EL (cell line): ENCODE data around the gene GDNF.
"Not testable (repeated sequence)": the region's sequence is repeated elsewhere in the genome, so short reads cannot be mapped to it uniquely, and the experiment has no call there.

Experiments used
- DNase-seq: peaks from one replicate; pipeline ENCODE4 v3.0.0-alpha.2; 2016

The GDNF gene

DNA sequence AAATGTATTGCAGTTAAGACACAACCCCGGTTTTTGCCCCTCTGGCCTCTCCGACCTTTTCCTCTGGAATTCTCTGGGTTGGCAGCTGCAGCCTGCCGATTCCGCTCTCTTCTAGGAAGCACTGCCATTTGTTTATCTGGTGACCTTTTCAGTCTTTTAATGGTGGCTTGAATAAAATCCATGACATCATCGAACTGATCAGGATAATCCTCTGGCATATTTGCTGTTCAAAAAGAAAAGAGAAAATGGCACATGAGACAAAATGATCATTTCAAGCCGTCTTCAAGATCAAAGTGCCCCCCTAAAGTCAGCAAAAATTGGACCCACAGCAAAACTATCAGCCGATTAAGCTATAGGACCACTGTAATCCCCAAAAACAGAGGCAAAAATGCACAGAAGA lies 23.9 kb downstream of the GDNF start:
- DNase-seq = no peak

DNA sequence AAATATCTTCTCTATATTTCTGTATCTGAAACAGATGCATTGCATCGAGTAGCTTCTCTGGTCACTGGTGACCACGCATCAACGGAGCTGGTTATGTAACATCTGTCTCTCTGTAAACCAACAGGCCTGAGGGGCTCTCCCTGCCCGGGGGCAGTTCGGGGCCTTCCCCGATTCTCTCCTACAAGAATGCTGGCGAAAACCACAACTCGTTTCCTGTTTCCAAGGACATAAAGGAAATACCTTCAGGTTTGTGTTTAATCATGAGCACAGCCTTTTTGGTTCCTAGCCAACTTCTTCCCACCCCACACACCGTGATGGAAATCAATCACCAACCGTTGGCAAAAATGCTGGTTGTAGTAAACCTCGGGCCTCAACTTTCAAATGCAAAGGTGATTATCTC lies 25.1 kb downstream of the GDNF start:
- peak; percentile 86 for DNase-seq

DNA sequence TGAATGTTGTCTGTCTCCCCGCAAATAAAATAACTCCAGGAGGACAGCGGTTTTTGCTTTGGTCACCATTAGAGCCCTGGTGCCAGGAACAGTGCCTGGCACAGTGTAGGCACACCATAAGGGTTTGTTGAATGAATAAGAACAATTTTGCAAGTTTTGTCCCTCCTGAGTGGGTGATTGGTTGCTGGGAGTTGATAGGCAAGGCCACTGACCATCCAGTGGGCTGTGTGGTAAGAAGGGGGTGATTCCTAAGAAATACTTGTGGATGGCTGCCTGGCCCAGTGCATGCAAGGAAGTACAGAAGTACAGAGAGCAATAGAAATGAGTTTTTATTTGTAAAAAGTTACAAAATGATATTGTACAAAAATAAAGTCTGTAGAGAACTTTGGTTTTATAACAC lies 27.5 kb downstream of the GDNF start:
- no peak for DNase-seq

DNA sequence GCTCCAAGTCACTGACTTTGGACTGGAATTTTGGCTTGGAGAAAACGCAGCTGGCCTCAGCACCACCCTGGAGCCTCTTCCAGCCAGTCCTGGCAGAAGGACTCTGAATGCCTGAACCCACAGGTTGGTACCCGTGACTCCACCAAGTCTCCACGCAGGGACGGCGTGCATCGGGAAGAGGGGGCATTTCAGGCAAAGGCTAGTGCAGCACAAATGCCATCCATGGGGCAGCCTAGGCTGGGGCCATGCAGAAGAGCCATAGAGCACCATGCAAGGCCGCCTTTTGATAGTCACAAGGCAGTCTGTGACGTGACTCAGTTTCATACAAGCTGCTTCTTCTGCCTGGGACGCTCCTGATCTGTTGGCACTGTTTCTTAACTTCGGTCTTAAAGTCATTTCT lies 28.0 kb downstream of the GDNF start:
- DNase-seq = no peak

DNA sequence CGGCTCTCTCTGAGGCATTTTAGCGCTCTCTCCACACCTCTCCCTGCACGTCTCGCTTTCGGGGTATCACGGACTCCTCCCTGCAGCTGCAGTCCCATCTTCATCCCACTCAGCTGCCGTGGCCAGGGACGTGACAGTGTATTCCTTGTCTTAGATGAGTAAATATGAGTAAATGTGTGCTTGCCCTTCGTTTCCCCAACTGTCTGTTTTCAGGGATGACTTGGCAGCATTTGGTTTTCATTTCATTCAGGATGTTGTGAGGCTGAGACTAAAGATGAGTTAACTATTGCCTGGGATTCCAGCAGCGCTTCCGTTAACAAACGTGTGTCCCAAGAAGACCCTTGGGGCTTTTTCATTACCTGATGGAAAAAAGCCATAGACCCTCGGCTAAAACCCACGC lies 29.5 kb downstream of the GDNF start:
- peak; percentile 69 for DNase-seq

DNA sequence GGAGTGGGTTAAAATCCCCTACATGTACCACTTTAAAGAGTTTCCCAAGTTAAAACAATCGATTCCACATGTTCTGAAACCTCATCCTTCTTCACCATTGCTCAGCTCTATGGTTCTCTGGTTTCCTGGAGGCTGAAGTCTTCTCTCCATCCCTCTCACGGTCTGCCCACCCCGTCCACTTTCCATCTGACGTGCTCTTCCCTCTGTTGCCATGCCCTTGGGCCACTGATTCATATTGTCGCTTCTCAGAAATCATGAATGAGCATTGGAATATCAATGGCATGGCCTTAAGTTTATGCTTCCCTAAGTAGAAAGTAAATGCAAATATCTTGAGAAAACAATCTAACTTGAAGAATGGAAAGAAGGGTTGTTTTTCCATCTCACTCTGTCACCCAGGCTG lies 30.9 kb downstream of the GDNF start:
- peak; percentile 12 for DNase-seq

DNA sequence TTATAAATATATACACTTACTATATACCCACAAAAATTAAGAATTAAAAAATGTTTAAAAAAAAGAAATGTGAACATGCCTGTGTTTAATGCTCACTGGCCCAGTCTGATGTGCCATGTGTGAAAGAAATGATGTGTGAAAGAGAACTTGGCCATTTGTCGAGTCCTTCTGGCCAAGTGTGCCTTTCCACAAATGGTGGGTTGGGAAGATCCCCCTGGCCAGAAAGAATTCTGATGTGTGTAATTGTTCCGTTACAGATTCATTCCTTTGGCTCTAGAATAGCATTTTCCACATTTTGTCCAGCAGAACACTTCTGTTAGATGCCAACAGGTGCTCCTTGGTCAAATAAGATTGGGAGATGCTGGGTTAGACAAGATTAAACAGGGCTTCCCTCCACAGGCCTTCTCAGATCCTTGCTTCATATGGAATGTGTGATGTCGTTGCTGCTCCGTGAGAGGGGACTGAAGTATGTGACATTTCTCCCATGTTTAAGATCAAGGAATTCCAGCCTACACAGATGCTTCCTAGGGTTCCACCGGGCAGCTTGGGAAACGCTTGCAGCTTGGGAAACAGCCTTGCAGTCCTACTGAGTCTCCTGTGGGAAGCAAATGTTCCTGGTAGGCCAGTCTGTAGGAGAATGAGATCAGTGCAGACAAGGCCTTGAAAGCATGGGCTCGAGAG lies 32.1 kb downstream of the GDNF start:
- DNase-seq = peak; percentile 11

DNA sequence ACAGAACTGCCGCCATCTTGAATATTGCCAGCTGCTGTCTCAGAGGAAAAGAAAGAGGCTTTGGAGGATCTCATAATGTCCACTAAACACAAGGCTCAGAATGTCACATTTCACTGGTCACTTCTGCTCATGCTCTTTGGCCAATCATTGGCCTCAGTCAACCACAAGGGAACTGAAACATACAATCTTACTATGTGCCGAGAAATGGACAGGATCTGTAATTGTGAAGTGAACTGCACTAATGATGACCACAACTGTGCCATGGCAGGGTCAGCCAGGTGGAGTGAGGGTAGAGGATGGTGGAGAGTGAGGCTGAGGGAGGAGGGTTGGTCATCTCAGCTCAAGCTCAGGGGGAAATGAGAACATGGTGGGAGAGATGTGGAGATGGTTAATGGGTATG lies 32.8 kb downstream of the GDNF start:
- DNase-seq = no peak

DNA sequence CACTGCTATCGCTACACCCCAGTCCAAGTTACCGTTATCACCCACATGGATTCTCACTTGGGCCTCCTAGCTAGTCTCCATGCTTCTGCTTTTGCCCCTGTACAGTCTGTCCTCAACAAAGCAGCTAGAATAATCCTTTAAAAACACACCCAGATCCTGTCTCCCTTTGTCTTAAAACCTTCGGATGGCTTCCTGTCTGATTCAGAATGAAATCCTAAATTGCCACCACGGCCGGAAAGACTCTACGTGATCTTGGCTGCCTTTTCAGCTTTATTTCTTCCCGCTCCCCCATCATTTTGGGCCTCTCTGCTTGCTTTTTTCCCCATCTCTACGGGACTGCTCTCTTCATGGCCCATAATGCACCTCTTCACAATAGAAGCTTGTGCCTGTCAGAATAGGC lies 33.4 kb downstream of the GDNF start:
- DNase-seq = no peak

DNA sequence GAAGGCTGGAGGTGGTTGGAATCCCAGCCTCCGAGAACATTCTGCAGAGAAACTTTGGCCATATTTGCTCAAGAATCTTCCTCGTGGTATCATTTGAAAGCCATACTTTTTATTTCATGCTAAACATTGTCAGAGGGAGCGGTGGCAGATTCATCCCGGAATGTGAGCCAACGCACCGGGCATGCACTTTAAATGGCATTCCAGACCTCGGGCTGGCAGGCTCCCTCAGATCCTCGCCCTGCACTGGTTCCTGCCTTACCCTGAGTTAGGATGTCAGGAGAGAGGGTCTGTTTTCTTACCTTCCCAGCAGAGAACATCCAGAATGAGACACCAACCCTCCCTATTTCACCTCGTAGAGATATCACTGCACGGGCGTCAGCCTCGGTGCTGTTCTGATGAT lies 33.8 kb downstream of the GDNF start:
- no peak for DNase-seq

DNA sequence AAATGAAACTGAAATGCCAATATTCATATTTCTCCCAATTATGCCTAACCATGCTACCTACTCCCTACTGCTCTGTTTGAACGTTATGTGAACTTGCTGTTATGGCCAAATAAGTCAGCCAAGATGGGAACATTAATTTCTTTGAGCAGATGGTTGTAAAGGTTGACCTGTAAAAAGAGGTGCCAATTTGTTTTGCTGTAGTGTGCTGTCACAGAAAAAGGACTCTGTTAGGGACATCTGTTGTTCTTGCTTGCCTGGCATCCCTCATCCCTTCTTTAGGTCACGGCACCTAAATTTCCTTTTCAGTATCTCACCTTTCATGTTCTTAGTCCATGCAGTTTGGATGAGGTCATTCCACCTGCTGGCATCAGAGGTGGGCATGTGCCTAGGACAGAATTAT lies 35.4 kb downstream of the GDNF start:
- no peak for DNase-seq

DNA sequence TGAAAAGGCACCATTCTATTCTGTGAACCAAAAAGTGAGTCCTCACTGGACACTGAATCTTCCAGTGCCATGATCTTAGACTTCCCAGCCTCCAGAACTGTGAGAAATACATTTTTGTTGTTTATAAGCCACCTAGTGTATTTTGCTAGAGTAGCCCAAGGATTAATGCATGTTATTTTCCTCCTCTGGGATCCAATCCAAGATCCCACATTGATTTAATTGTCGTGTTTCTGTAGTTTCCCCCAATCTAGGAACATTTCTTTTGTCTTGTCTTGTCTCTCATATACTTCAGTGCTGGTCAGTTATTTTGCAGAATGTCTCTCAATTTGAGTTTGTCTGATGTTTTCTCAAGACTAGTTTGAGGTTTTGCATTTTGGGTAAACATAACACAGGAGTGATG lies 36.4 kb downstream of the GDNF start:
- no peak for DNase-seq

DNA sequence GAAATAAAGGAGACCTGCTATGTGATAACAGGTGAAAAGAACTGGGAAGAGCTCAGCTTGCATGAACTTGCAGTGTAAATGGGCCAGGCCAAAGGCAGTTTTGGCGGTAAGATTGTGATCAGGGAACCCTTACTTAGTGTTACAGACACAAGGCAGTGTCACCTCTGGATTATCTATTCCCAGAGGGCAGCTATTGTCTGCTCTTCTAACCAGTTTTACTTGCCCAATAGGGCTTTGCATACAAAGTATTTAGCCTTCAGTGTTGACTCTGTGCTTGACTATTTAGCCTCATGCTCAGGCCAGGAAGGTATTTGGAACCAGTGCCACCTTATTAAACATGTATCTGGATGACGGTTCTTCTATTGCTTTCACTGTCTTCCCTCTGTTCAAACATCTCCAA lies 38.3 kb downstream of the GDNF start:
- no peak for DNase-seq

DNA sequence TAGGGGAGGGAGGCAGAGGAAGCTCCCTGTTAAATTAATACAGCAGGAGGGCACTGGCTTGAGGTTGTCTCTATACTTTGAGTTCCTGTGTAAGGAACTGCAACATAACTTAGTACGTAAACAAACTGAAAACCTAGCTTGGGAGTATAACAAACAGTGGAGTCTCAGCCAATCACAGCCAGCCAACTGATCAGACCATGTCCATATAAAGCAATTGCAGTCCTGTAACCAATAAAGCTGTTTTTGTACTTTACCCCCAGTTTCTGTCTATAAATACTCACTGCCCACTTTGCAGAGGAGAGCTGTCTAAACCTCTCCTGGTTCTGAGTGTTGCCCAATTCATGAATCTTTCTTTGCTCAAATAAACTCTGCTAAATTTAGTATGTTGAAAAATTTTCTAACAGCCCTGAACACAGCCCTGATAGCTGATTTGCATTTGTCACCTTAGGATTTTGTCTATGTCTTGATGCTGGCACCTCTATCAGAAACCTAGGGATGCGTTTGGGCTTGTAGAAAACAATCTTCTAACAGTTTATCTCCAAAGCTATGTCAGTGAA lies 39.9 kb downstream of the GDNF start:
- DNase-seq = no peak

DNA sequence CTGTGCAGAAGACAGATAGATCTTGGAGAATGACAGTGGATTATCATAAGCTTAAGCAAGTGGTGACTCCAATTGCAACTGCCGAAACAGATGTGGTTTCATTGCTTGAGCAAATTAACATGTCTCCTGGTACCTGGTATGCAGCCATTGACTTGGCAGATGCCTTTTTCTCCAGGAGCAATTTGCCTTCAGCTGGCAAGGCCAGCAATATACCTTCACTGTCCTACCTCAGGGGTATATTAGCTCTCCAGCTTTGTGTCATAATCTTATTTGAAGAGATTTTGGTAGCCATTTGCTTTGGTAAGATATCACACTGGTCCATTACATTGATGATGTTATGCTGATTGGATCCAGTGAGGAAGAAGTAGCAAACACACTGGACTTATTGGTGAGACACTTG lies 43.4 kb downstream of the GDNF start:
- DNase-seq = not testable (repeated sequence)

DNA sequence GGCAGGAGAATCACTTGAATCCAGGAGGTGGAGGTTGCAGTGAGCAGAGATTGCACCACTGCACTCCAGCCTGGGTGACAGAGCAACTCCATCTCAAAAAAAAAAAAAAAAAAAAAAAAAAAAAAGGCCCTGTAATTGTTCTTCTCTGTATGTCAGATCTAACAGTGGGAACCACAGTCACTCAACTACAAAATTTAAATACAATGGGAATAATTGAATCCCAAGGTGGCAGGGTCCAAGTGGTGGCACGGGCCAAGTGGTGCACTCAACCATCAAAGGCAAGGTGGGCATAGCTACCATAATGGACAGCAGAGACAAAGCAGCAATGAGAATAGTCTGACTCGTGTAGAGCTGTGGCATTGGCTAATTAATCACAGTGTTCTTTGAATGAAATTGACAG lies 44.5 kb downstream of the GDNF start:
- not testable (repeated sequence) for DNase-seq

DNA sequence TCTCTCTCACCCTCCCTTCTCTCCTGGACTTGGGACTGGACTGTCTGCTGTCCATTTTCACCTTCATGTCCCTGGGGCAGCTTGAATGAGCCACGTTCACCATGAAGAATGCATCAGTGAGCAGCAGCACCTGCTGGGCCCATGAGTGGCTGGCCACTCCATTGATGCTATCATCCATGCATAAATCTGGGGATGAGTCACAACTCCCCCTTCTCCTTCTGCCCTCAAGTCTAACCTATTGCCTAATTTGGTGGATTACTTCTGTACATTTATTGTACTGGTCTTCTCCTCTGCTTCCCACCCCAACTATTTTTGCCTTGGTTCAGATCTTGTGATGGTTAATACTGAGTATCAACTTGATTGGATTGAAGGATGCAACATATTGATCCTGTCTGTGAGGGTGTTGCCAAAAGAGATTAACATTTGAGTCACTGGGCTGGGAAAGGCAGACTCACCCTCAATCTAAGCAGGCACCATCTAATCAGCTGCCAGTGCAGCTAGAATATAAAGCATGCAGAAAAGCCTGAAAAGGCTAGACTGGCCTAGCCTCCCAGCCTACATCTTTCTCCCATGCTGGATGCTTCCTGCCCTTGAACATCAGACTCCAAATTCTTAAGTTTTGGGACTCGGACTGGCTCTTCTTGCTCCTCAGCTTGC lies 46.7 kb downstream of the GDNF start:
- peak; percentile 96 for DNase-seq

DNA sequence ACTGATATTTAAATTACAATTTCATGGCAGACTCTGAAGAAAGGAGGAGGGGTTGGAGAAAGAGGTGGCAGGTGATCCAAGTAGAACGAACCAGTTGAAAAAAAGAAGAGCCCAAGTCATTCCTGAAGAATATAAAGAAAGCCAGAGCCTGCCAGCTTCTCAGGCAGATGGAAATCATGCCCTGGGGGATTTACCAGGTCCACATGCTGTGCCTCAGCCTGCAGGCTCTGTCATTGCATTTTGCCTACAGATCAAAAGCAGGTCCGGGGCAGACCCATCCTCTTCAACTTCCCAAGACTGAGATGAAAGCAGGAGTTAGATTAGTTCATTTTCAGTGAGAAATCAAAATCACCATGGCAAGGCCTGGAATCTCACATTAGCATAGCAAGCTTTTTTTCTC lies 48.5 kb downstream of the GDNF start:
- no peak for DNase-seq

DNA sequence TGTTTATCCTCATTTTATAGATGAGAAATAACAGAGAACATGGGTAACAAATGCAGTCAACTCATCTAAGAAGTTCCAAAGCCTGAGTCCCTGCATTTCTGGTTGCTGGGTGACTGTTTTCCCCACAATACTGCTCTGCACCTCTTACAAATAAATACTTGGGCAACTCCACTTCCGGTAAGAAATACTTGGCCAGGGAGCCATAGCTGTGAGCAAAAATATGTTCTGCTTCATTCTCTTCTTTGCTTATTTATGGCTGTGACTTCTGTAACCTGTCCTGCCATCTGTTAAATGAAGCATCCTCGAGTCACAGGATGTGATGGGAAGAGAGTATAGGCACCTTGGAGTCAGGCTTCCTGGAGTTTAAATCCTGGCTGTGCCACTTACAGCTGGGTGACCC lies 49.9 kb downstream of the GDNF start:
- peak; percentile 55 for DNase-seq

DNA sequence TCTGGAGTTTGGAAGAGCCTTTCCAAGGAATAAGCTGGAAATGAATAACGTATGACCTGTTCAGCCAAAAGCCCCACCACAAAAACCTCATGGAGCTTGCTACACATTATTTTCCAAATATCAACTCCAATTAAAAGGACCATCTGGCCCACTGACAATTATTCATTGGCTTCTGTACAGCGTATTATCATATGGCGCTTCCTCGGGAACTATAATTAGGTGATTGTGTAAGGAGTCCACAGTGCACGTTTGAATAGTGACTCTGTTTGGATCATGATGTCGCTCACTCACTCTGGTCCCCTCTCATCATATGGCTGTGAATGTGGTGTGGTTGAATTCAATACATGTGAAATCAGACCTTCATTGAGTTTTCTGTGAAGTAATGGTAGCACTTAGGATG lies 52.1 kb downstream of the GDNF start:
- DNase-seq = no peak

DNA sequence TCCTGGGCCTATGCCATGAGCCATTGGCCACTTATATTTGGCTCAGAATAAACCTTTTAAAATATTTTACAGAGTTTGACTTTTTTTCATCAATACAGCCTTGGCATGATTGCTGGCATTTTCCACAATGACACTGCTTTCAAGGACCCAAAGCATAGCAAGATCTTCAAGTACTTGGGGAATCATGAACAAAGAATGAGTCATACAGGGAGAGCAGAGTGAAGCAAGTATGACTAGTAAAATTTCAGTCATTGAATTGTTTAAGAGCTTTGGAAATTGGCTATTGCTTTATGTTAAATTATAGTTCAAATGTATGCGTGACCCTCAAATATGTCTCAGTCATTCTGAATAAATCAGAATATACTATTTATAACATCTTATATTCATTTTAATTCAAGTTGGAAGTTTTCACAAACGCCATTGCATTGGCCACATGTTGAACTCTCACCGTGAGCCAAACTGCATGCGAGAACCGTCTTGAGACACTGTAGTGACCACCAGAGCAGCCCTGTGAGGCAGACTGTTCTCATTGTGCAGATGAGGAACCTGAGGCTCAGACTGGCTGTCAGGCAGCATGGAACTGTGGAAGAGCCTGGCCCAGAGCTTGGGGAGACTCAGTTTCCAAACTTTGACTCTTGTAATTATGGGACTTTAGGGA lies 52.9 kb downstream of the GDNF start:
- DNase-seq = peak; percentile 68

DNA sequence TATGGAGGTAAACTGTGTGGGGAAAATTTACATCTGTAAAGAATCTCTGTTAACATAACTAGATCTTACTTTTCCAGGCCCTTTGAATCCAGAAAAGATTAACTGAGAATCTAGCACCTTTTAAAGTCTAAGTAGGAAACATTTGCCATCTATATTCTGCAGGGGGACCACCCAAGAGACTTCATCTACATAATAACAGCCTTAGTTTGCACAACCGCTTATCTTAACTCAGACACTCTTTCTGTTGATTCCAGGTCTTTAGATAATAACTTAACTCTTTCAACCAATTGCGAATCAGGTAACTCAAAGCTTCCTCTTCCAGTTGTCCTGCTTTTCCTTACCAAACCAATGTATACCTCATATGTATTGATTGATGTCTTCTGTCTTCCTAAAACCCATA lies 53.4 kb downstream of the GDNF start:
- DNase-seq = no peak

DNA sequence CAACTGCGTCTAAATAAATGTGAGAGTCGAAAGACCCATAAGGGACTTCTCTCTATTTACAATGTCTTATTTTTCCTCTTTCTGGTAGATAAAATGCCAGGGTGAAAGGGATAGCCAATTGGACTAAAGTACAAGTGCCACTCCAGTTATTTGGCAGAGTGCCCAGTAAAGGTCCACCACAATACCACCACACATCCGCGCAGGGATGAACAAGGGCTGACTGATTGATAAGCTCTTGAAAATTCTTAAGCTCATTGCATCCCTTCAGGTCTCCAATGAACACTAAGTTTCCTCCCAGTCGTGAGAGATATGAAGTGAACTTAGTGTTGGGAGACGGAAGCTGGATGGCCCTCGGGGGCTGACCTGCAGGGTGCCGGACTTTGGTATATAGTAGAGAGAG lies 58.4 kb downstream of the GDNF start:
- DNase-seq = not testable (repeated sequence)

DNA sequence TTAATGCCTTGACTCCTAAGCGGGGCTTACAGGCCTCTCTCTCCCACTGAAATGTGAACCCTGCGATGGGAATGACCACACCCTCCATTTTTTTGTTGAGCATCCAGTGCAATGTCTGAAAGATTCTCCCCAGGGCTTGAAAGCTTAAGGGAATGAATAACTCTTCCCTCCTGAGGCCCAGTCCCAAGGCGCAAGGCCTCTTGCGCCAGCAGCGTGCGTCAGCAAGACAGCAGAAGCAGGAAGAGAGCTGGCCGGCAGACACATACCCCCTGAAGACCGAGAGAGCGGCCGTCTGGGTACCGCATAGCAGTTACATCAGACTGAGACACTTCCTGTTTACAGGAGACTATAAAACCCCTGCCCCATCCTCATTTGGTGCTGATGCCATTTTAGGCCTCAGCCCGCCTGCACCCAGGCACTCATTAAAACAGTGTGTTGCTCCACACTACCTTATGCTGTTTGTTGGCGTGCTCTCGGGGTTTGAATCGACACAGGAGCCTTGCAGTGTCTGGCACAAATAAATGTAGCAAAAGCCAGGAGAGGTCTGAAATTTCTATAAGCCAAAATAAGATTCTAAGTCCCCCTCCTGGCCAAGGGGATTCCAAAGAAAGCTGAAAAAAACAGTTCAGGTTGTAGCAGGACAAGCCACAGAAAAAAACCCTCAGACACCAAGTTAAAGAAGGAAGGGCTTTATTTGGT lies 62.3 kb downstream of the GDNF start:
- peak; percentile 76 for DNase-seq
